Prostate gland (tissue), 2 donors: ENCODE measurements around the gene SPOP. TPM values are rescaled to one million over a fixed set of nuclear protein-coding genes. Genes with fewer than 3 reads are reported as not detected.

Experiments
- DNase-seq: peaks from one replicate; pipeline ENCODE4 v3.0.0-alpha.2; 2019; ENCODE audit warnings: low spot score
- H3K27ac ChIP-seq, 2 donors: fragments of 200-600 bp; sonication (generic); 2 replicates each; pipeline ENCODE4 v1.5.1; 2017 to 2019
- H3K27me3 ChIP-seq: fragments of 200-600 bp; sonication (generic); replicated peaks from 2 replicates; pipeline ENCODE4 v1.5.1; 2019; ENCODE audit not compliant: insufficient read depth
- H3K36me3 ChIP-seq, 2 donors: fragments of 200-600 bp; sonication (generic); 1 replicate in 1 of 2; 2 replicates in 1 of 2; pipeline versions ENCODE4 v1.5.1 to v1.8.1; 2017 to 2019
- H3K4me1 ChIP-seq: fragments of 200-600 bp; sonication (generic); replicated peaks from 2 replicates; pipeline ENCODE4 v1.5.1; 2019
- H3K4me3 ChIP-seq, 2 donors: fragments of 200-600 bp; sonication (generic); 2 replicates each; pipeline ENCODE4 v1.5.1; 2017 to 2019
- H3K9me3 ChIP-seq: fragments of 200-600 bp; sonication (generic); 2 replicates; pipeline ENCODE4 v1.5.1; 2017
- CTCF ChIP-seq, 4 experiments: fragments of 200-600 bp in 2 of 4; fragments of 450-650 bp in 2 of 4; sonication (generic) in 2 of 4; IDR thresholded peaks; 1 replicate in 3 of 4; 2 replicates in 1 of 4; pipeline ENCODE4 v1.5.1; 2016 to 2019; ENCODE audit warnings: antibody characterized with exemption in 4 of 4, mild to moderate bottlenecking in 2 of 4, moderate library complexity in 2 of 4
- POLR2A ChIP-seq: fragments of 450-650 bp; IDR thresholded peaks from one replicate; pipeline ENCODE4 v1.6.1; 2016; ENCODE audit warnings: antibody characterized with exemption, mild to moderate bottlenecking
- POLR2AphosphoS5 ChIP-seq: sonication (generic); formaldehyde crosslinking; IDR thresholded peaks from one replicate; pipeline ENCODE4 v1.6.1; 2017; ENCODE audit warnings: antibody characterized with exemption
- WGBS: methylation state at CpG from one replicate; pipeline ENCODE4 v1.1.5; 2018; 5-methylcytosine and 5-hydroxymethylcytosine counted together
- intact Hi-C: fragments of 100-400 bp; cut with DNase I; formaldehyde crosslinking; loops from one replicate; pipeline ENCODE4 v1.14.2; 2022
- total RNA-seq, 2 donors: library from RNA; depleted of rRNA; stranded (reverse); fragments of >200 nt; gene quantifications; one replicate each; pipeline ENCODE4 v1.1.0, GENCODE V29; 2016

SPOP gene
- total RNA-seq, 2 donors from 2014 or later = 80.8 to 93.0 TPM

GRCh38 chr17:49691086-49691676 lies 13.3 kb upstream of the SPOP start:
- Histone ChIP-seq H3K27me3 (no peaks in the 10 kb centered on the region), H3K9me3 (no peaks in the 10 kb centered on the region), H3K36me3 (no peaks in the 10 kb centered on the region), H3K4me3 (no peak overlapping the region), H3K27ac (peak overlapping the region; percentile 75 to 84), H3K4me1 (no peaks in the 10 kb centered on the region)
- intact Hi-C loops = loop anchor here (2.0 to 5.0 kb wide), 2 partner anchors 14 to 44 kb away; no protein-coding TSS in a partner anchor
- no peak for TF ChIP-seq CTCF (IDR thresholded peaks at IDR 0.05)
- no peak for TF ChIP-seq POLR2A
- peak; percentile 73 for TF ChIP-seq POLR2AphosphoS5
- no peak for DNase-seq
- whole genome bisulfite sequencing = 28% methylated on average over 9 of the region's 9 CpGs

- no peak for TF ChIP-seq CTCF (IDR thresholded peaks at IDR 0.05)
- no peak for TF ChIP-seq POLR2AphosphoS5
- TF ChIP-seq POLR2A = no peak
- H3K36me3 ChIP-seq = no peaks in the 10 kb centered on the region
- 42% methylated on average over 2 of the region's 2 CpGs for whole genome bisulfite sequencing
- no peak for DNase-seq
- no peaks in the 10 kb centered on the region for H3K4me1 ChIP-seq
- H3K27ac ChIP-seq = peak overlapping the region; percentile 70 to 84
- no peak overlapping the region for H3K4me3 ChIP-seq
- intact Hi-C loops = loop anchor here (2.0 to 5.0 kb wide), 2 partner anchors 13 to 43 kb away; no protein-coding TSS in a partner anchor
- H3K9me3 ChIP-seq = no peaks in the 10 kb centered on the region
- no peaks in the 10 kb centered on the region for H3K27me3 ChIP-seq
These were observed 12.4 kb upstream of the SPOP start for GRCh38 chr17:49690256-49690655.

GRCh38 chr17:49688848-49689247 lies 11.0 kb upstream of the SPOP start:
- DNase-seq = no peak
- Histone ChIP-seq H3K4me1 (no peaks in the 10 kb centered on the region), H3K27ac (peak overlapping the region; percentile 37 to 67), H3K4me3 (no peak overlapping the region), H3K9me3 (no peaks in the 10 kb centered on the region), H3K27me3 (no peaks in the 10 kb centered on the region), H3K36me3 (no peaks in the 10 kb centered on the region)
- WGBS = 90% methylated on average over 4 of the region's 4 CpGs
- intact Hi-C loops = no loop called here
- TF ChIP-seq POLR2A (no peak), POLR2AphosphoS5 (no peak), CTCF (IDR thresholded peaks at IDR 0.05) (no peak)

- no peaks in the 10 kb centered on the region for H3K36me3 ChIP-seq
- no peak overlapping the region for H3K4me3 ChIP-seq
- 64% methylated on average over 10 of the region's 10 CpGs for WGBS
- intact Hi-C loops = no loop called here
- H3K9me3 ChIP-seq = no peaks in the 10 kb centered on the region
- H3K4me1 ChIP-seq = no peaks in the 10 kb centered on the region
- no peaks in the 10 kb centered on the region for H3K27me3 ChIP-seq
- TF ChIP-seq CTCF (IDR thresholded peaks at IDR 0.05) (no peak), POLR2A (no peak), POLR2AphosphoS5 (peak; percentile 79)
- H3K27ac ChIP-seq = peak overlapping the region; percentile 37 to 67
- no peak for DNase-seq
These were observed 10.1 kb upstream of the SPOP start for GRCh38 chr17:49687878-49688491.
